DMS153 treated with DMSO at 0.1 percent for 48 hours (cell line): ENCODE data around the gene JAG1.

Experiments
- DNase-seq: peaks from one replicate; lab custom pipeline; 2025; ENCODE audit not compliant: unreplicated experiment; lab: John Stamatoyannopoulos, UW

Gene JAG1

GRCh38 chr20:10669843-10670446 lies 3.9 kb downstream of the JAG1 start:
- no peak for DNase-seq

- DNase-seq: no peak
Measured at GRCh38 chr20:10668677-10669368, 5.0 kb downstream of the JAG1 start.

DNA sequence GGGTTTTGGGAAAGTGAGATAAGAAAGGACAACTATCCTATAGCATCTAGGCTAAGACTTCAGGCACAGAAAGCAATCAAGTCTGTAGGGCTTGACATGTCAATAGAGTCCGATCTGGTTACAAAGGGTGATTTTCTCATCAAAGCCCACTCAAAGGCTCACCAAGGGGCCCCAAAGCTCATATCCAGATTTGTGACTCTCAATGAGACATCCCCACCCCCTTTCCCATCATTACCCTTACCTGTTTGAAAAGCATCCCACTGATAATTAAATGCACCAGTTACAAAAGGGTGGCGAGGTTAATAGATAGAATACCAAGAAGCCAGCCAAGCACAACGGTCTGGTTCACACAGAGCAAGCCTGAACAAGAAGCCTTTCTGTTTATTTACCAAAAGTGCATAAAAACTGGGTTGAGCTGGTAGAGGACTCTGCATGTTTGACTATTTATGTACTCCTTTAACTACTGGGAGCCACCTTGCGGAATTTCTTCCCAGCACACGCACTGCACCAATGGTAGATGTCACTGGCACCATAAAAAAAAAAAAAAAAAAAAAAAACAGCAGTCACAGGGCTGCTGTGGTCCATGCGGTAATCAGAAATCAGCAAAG lies 6.1 kb downstream of the JAG1 start:
- DNase-seq: peak; percentile 39

DNA sequence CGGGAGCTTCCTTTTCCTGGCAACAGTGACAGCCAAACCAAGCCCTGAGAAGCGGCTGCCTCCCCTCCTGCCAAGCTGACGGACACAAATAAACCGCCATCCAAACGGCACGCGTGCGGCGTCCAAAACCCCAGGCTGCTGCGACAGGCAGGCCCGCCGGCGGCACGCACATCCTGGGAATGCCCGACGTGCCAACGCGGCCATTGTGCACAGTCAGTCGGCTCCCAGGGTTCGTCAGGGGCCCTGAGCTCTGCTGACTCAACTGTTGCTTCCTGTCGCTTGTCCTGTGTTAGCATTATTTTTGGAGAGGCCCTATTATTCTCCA lies 6.8 kb downstream of the JAG1 start:
- DNase-seq: peak; percentile 26

- no peak for DNase-seq
Measured at GRCh38 chr20:10666221-10667076, 7.3 kb downstream of the JAG1 start.

DNA sequence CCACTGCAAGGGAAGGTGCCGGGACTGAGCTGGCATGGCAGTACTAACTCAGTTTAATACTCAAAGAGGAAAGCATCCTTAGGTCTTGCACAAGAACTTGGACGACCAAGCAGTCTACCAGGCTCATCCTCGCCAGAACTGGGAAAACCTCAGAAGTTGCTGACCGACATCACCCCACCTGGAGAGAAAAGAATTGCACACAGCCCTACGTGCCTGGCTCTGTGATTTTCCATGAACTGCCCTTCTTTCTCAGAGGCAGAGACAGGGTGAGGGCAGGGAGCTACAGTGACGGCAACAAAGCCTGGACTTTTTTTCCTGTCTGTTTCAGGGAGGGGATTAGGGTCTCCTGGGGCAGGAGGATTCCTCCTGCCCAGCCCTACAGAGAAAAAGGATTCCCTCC lies 8.0 kb downstream of the JAG1 start:
- DNase-seq: no peak

DNA sequence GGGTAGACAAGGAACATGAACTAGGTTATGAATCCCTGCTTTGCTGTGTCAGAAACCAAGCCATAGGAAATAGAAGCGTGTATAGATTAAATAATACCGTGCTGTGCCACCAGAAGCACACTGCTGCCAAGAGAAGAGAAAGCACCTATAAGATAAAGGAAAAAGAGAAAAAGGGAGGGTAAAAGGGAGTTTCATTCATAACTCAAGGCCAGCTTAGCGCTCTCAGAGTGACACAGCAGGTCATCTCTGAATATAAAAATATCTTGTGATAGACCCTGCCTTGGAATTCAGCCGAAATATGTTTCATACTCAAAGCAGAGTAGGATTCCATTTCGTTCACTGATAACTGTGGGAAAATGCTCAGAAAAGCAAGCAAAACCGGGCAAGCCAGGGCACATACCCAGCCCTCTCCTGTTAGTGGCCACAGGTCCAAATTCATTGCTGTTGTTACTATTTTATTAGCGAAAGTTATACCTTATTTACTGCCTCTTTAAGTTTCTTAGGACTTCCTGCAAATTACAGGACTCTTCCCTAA lies 8.7 kb downstream of the JAG1 start:
- DNase-seq: no peak

GRCh38 chr20:10663756-10664155 lies 10.0 kb downstream of the JAG1 start:
- DNase-seq: no peak

DNA sequence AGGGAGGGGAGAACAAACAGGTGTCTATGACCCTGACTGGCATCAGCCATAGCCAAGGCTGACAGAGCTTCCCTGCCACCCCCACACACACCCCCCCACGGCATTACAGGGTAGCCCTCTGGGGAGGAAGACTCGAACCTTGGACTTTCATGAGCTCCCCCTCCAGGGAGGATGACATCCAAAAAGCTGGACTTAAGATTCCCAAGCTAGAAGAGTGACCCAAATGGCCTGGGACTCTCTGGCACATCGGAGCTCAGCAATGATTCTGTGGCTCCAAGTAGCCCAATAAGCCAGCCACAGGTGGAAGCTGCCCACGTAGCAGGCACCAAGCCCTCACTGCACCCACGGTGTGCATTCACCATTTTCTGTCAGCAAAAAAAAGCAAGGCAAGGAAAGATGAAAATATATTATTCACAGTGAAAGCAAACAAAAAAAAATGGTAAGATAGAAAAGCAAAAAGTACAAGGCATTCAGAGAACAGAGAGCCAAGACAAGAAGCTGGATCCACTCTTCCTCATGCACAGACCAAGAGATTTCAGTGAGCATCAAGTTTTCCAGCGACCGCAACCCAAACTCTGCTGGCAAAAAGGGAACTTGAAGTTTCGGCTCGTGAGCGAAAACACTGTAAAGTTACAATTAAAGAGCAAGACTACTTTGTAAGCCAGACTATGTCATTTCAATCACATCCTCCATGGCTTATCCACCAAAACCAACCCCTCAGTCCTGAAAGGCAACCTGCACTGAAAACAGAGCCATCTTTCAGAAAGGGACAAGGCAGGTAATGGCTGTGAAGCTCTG lies 10.9 kb downstream of the JAG1 start:
- no peak for DNase-seq

GRCh38 chr20:10662151-10662550 lies 11.6 kb downstream of the JAG1 start:
- no peak for DNase-seq

GRCh38 chr20:10661261-10661660 lies 12.5 kb downstream of the JAG1 start:
- DNase-seq: no peak

DNA sequence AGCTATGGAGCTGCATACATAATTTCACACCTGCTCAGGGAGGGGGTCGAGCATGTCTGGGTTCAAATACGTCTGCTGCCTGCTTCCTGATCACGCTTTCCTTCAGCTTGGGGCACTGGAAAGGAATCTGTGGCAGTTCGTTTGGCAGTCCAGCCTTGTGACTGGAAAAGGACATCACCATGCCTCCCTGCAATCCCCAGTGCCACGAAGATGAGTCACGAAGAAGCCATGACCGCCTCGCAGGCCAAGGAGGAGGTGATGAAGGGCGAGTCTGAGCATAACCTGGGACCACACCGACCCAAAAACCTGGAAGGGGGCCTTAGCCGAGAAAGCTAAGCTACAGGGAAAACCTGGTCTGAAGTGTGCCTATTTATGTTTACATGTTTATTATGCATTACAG lies 13.1 kb downstream of the JAG1 start:
- DNase-seq: no peak

GRCh38 chr20:10659651-10660601 lies 13.9 kb downstream of the JAG1 start:
- no peak for DNase-seq

DNA sequence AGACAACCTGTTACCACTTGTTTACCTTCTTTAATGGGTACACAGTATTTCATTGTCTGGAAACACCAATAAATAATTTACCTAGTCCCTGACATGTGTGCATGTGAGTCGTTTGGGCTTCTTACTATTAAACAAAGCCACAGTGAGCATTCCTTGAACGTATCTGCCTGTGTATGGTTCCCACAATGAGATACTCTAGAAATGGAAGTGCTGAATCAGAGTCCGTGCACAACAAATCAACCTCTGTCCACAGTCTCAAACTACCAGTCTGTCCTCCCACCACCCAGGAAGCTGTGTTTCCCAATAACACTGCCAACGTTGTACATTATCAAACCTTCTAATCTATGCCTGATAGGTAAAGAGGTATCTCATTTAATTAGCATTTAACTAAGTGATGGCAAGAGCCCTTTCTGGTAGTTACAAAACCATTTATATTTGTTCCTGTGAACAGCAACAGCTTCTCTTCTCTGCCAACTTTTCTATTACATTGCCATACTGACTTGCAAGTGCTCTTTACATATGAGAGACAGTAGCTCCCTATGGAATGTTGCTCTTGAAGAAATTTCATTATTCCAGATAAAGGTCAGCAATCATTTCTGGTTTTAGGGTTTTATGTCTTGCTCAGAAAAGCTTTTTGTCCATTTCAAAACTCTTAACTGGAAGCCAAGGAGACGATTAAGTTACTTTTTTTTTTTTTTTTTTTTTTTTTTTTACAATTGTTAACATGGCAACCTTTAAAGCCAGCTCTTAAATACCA lies 14.7 kb downstream of the JAG1 start:
- no peak for DNase-seq

GRCh38 chr20:10658051-10658823 lies 15.6 kb downstream of the JAG1 start:
- no peak for DNase-seq

- no peak for DNase-seq
Measured at GRCh38 chr20:10657453-10657852, 16.3 kb downstream of the JAG1 start.

- no peak for DNase-seq
Measured at GRCh38 chr20:10655720-10656669, 17.8 kb downstream of the JAG1 start.
